Neural progenitor cell (in vitro differentiated cells): ENCODE data around the gene SCN8A. TPM values are rescaled to one million over a fixed set of nuclear protein-coding genes. Genes with fewer than 3 reads are reported as not detected.

Experiments
- DNase-seq: peaks from one replicate; pipeline ENCODE4 v3.0.0-alpha.2; 2016; ENCODE audit warnings: low spot score
- H2AFZ ChIP-seq: fragments of 200-600 bp; sonication (generic); replicated peaks from 2 replicates; pipeline ENCODE4 v1.6.1; 2016; ENCODE audit warnings: antibody characterized with exemption
- H3F3A ChIP-seq: fragments of 200-600 bp; sonication (generic); 2 replicates; pipeline ENCODE4 v1.6.1; 2016; ENCODE audit warnings: antibody characterized with exemption, low read depth
- H3K27ac ChIP-seq: fragments of 200-600 bp; sonication (generic); 2 replicates; pipeline ENCODE4 v1.5.1; 2016; ENCODE audit warnings: mild to moderate bottlenecking
- H3K27me3 ChIP-seq: fragments of 200-600 bp; sonication (generic); 2 replicates; pipeline ENCODE4 v1.6.1; 2016; ENCODE audit warnings: mild to moderate bottlenecking, moderate library complexity
- H3K36me3 ChIP-seq: fragments of 200-600 bp; sonication (generic); 2 replicates; pipeline ENCODE4 v1.5.1; 2016
- H3K4me1 ChIP-seq: fragments of 200-600 bp; sonication (generic); 2 replicates; pipeline ENCODE4 v1.6.1; 2016; ENCODE audit warnings: mixed run types
- H3K4me2 ChIP-seq: fragments of 200-600 bp; sonication (generic); 2 replicates; pipeline ENCODE4 v1.6.1; 2016
- H3K4me3 ChIP-seq: fragments of 200-600 bp; sonication (generic); 2 replicates; pipeline ENCODE4 v1.5.1; 2016
- H3K79me2 ChIP-seq: fragments of 200-600 bp; sonication (generic); 2 replicates; pipeline ENCODE4 v1.6.1; 2016; ENCODE audit warnings: low read depth
- H3K9ac ChIP-seq: fragments of 200-600 bp; sonication (generic); 2 replicates; pipeline ENCODE4 v1.6.1; 2016
- H3K9me3 ChIP-seq: fragments of 200-600 bp; sonication (generic); 2 replicates; pipeline ENCODE4 v1.5.1; 2016; ENCODE audit warnings: low read depth
- H4K20me1 ChIP-seq: fragments of 200-600 bp; sonication (generic); 2 replicates; pipeline ENCODE4 v1.6.1; 2016; ENCODE audit warnings: low read depth
- H3K27ac Mint-ChIP-seq: 3 replicates; pipeline ENCODE4 v1.8.0; 2021; ENCODE audit warnings: mixed read lengths
- H3K27me3 Mint-ChIP-seq: 2 replicates; pipeline ENCODE4 v1.8.0; 2022; ENCODE audit warnings: low read depth, mild to moderate bottlenecking, inconsistent platforms, moderate library complexity, mixed read lengths; ENCODE audit not compliant: insufficient read depth
- H3K36me3 Mint-ChIP-seq: 3 replicates; pipeline ENCODE4 v1.8.0; 2021; ENCODE audit warnings: mixed read lengths
- H3K4me1 Mint-ChIP-seq: 3 replicates; pipeline ENCODE4 v1.8.0; 2021; ENCODE audit warnings: mixed read lengths
- H3K4me3 Mint-ChIP-seq: 3 replicates; pipeline ENCODE4 v1.8.0; 2021; ENCODE audit warnings: mild to moderate bottlenecking, moderate library complexity, mixed read lengths
- H3K9me3 Mint-ChIP-seq: 3 replicates; pipeline ENCODE4 v1.8.0; 2020; ENCODE audit warnings: mixed read lengths
- EZH2 ChIP-seq: fragments of 200-600 bp; sonication (generic); IDR thresholded peaks from 2 replicates; pipeline ENCODE4 v1.6.1; 2017; ENCODE audit warnings: antibody characterized with exemption, mild to moderate bottlenecking, moderate library complexity
- EZH2phosphoT487 ChIP-seq: fragments of 200-600 bp; sonication (generic); IDR thresholded peaks from 2 replicates; pipeline ENCODE4 v1.6.1; 2017; ENCODE audit warnings: antibody characterized with exemption
- total RNA-seq: library from RNA; depleted of rRNA; stranded (reverse); fragments of >200 nt; gene quantifications from 2 replicates; pipeline ENCODE4 v1.2.3, GENCODE V29; 2015; ENCODE audit warnings: low replicate concordance
- TF ChIP-seq, protein P1 (sequence below): fragments of 200-600 bp; sonication (generic); IDR thresholded peaks from 2 replicates; pipeline ENCODE4 v1.5.1; 2017; ENCODE audit warnings: antibody characterized with exemption, mild to moderate bottlenecking

SCN8A gene
- total RNA-seq, 1 donor from 2014 or later: 14.2 TPM

GRCh38 chr12:51676875-51677274 is 85.8 kb downstream of the SCN8A start:
- no peaks in the 10 kb centered on the region for H3K9me3 Mint-ChIP-seq
- Histone ChIP-seq H3K36me3 (no peaks in the 10 kb centered on the region), H3K27ac (no peak overlapping the region), H3K9me3 (no peaks in the 10 kb centered on the region), H3K79me2 (no peaks in the 10 kb centered on the region), H3K4me1 (no peaks in the 10 kb centered on the region), H4K20me1 (no peaks in the 10 kb centered on the region), H3K4me2 (no peak overlapping the region), H2AFZ (no peak overlapping the region), H3K9ac (no peak overlapping the region), H3F3A (no peaks in the 10 kb centered on the region), H3K27me3 (no peaks in the 10 kb centered on the region), H3K4me3 (no peak overlapping the region)
- no peak for DNase-seq
- no peak overlapping the region for H3K4me3 Mint-ChIP-seq
- no peaks in the 10 kb centered on the region for H3K27me3 Mint-ChIP-seq
- no peaks in the 10 kb centered on the region for H3K36me3 Mint-ChIP-seq
- H3K4me1 Mint-ChIP-seq: peaks cover 32% of the 10 kb centered on the region
- no peak overlapping the region for H3K27ac Mint-ChIP-seq
- TF ChIP-seq EZH2 (no peak), EZH2phosphoT487 (no peak)
- TF ChIP-seq, protein P1, sequence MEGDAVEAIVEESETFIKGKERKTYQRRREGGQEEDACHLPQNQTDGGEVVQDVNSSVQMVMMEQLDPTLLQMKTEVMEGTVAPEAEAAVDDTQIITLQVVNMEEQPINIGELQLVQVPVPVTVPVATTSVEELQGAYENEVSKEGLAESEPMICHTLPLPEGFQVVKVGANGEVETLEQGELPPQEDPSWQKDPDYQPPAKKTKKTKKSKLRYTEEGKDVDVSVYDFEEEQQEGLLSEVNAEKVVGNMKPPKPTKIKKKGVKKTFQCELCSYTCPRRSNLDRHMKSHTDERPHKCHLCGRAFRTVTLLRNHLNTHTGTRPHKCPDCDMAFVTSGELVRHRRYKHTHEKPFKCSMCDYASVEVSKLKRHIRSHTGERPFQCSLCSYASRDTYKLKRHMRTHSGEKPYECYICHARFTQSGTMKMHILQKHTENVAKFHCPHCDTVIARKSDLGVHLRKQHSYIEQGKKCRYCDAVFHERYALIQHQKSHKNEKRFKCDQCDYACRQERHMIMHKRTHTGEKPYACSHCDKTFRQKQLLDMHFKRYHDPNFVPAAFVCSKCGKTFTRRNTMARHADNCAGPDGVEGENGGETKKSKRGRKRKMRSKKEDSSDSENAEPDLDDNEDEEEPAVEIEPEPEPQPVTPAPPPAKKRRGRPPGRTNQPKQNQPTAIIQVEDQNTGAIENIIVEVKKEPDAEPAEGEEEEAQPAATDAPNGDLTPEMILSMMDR: no peak

DNA sequence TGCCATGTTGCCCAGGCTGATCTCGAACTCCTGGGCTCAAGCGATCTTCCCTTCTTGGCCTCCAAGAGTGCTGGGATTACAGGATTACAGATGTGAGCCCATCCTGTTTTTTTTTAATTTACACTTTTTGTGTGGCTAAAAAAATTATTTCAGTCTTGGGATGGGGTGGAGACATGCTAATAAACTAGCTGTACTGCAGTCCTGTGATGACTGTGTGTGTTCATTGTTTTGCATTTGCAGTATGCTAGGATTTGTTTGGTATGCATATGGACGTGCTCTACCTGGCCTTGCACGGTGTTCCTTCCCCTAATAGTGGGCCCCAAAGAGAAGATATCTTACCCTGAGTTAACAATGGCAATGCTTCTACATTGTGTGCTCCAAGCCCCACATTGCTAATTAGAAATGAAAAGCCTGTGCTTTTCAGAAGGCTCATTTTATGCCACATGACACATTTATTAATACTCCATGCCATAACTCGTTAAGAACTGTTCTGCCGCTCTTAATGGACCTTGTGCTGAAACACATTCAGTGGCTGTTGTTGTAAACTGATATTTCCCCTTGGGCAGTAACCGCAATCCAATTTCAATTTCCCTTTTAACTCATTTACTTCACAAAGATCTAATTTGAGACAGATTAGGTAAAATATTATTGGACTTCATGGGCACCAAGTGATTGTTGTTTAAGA is 86.4 kb downstream of the SCN8A start:
- no peak overlapping the region for H3K9ac ChIP-seq
- no peaks in the 10 kb centered on the region for H3K36me3 ChIP-seq
- H3K4me3 Mint-ChIP-seq: no peak overlapping the region
- H3K36me3 Mint-ChIP-seq: no peaks in the 10 kb centered on the region
- H3K27ac ChIP-seq: no peak overlapping the region
- no peaks in the 10 kb centered on the region for H4K20me1 ChIP-seq
- no peaks in the 10 kb centered on the region for H3K27me3 ChIP-seq
- no peaks in the 10 kb centered on the region for H3K27me3 Mint-ChIP-seq
- H3K9me3 Mint-ChIP-seq: no peaks in the 10 kb centered on the region
- no peak overlapping the region for H3K27ac Mint-ChIP-seq
- no peak overlapping the region for H3K4me3 ChIP-seq
- H3K4me1 Mint-ChIP-seq: peaks cover 38% of the 10 kb centered on the region
- H3K4me1 ChIP-seq: no peaks in the 10 kb centered on the region
- H2AFZ ChIP-seq: no peak overlapping the region
- H3K79me2 ChIP-seq: no peaks in the 10 kb centered on the region
- no peaks in the 10 kb centered on the region for H3K9me3 ChIP-seq
- no peaks in the 10 kb centered on the region for H3F3A ChIP-seq
- H3K4me2 ChIP-seq: no peak overlapping the region
- TF ChIP-seq EZH2 (no peak), EZH2phosphoT487 (no peak)
- TF ChIP-seq, protein P1: no peak
- no peak for DNase-seq

DNA sequence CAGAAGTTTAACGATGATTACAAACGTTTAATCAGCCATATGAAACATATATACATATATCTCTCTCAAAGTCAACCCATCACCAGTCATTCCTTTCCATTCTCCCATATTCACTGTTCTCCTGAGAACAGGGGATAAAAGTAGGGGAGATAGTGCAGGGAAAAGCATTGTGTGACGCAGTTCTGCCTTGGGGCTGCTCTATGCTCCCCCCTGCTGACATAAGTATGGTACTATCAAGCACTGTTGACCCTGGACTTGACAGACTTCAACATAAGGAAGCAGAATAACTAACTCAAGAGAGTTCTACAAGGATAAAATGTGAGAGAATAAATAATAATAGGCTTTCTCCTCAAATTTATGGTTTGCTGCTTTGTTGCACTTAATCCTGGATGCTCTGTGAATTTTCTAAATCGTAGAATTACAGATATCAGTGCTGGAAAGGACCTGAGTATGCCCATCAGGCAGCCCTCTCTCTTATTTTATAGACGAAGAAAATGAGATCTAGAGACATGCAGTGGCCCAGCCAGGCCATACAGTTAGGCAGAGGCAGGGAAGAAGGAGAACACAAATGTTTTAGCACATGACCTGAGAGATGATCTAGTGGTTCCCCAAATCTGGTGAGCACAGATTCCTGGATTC is 87.2 kb downstream of the SCN8A start:
- peaks cover 45% of the 10 kb centered on the region for H3K4me1 Mint-ChIP-seq
- H3K27me3 ChIP-seq: no peaks in the 10 kb centered on the region
- DNase-seq: peak; percentile 44
- H3K9me3 Mint-ChIP-seq: no peaks in the 10 kb centered on the region
- H3K79me2 ChIP-seq: no peaks in the 10 kb centered on the region
- no peaks in the 10 kb centered on the region for H4K20me1 ChIP-seq
- H3K9me3 ChIP-seq: no peaks in the 10 kb centered on the region
- no peak overlapping the region for H3K4me2 ChIP-seq
- no peak overlapping the region for H3K4me3 Mint-ChIP-seq
- no peak overlapping the region for H2AFZ ChIP-seq
- H3F3A ChIP-seq: no peaks in the 10 kb centered on the region
- H3K4me1 ChIP-seq: no peaks in the 10 kb centered on the region
- H3K36me3 Mint-ChIP-seq: no peaks in the 10 kb centered on the region
- TF ChIP-seq EZH2: no peak
- TF ChIP-seq, protein P1: peak; percentile 52
- no peak for TF ChIP-seq EZH2phosphoT487
- no peak overlapping the region for H3K27ac Mint-ChIP-seq
- no peaks in the 10 kb centered on the region for H3K27me3 Mint-ChIP-seq
- H3K4me3 ChIP-seq: no peak overlapping the region
- no peak overlapping the region for H3K27ac ChIP-seq
- H3K36me3 ChIP-seq: no peaks in the 10 kb centered on the region
- no peak overlapping the region for H3K9ac ChIP-seq
